ENCODE results near the gene PCDH12. TPM values are rescaled to one million over a fixed set of nuclear protein-coding genes. Genes with fewer than 3 reads are reported as not detected.

The PCDH12 gene
- total RNA-seq, 2 experiments from 2014 or later: 0.76 to 1.0 TPM

GRCh38 chr5:141922827-141923447 is 35.1 kb downstream of the PCDH12 start:
- ChIA-PET CTCF (interaction anchor here (1.5 to 3.5 kb wide), 4 partner anchors 38 to 229 kb away, joined by 3 to 11 read pairs (median 8); partner anchors contain the start of gene PCDH1), POLR2A (interaction anchor here (0.6 to 1.5 kb wide), 7 partner anchors 8 to 286 kb away, joined by 3 to 9 read pairs (median 4); partner anchors contain the start of genes FCHSD1, HDAC3, RELL2 and RNF14)

GRCh38 chr5:141920771-141921170 is 37.2 kb downstream of the PCDH12 start:
- ChIA-PET CTCF (interaction anchor here (3.1 kb wide), 1 partner anchor 42 kb away, joined by 9 read pairs; the partner anchor contains the start of gene PCDH1), POLR2A (no interaction called here)

- ChIA-PET CTCF (interaction anchor here (1.1 kb wide), 2 partner anchors 40 kb away, joined by 3 read pairs; no protein-coding TSS in a partner anchor), POLR2A (interaction anchor here (0.5 kb wide), 1 partner anchor 305 kb away, joined by 3 read pairs; no protein-coding TSS in a partner anchor)
Measured at GRCh38 chr5:141919218-141920119, 38.5 kb downstream of the PCDH12 start.

- CTCF ChIA-PET: interaction anchor here (0.6 kb wide), 1 partner anchor 215 kb away, joined by 4 read pairs; no protein-coding TSS in a partner anchor
- POLR2A ChIA-PET: no interaction called here
Measured at GRCh38 chr5:141917760-141918159, 40.2 kb downstream of the PCDH12 start.

- CTCF ChIA-PET: interaction anchor here (1.3 to 1.9 kb wide), 2 partner anchors 38 to 44 kb away, joined by 4 to 9 read pairs; partner anchors contain the start of gene PCDH1
- POLR2A ChIA-PET: interaction anchor here (0.6 kb wide), 1 partner anchor 1353 kb away, joined by 3 read pairs; no protein-coding TSS in a partner anchor
Measured at GRCh38 chr5:141916522-141916921, 41.5 kb downstream of the PCDH12 start.

- ChIA-PET CTCF (interaction anchor here (1.0 to 1.9 kb wide), 3 partner anchors 37 to 45 kb away, joined by 3 to 9 read pairs (median 4); partner anchors contain the start of gene PCDH1), POLR2A (interaction anchor here (0.6 kb wide), 1 partner anchor 1352 kb away, joined by 3 read pairs; no protein-coding TSS in a partner anchor)
Measured at GRCh38 chr5:141915881-141916336, 42.1 kb downstream of the PCDH12 start.

- ChIA-PET POLR2A (interaction anchor here (0.9 kb wide), 1 partner anchor 9 kb away, joined by 4 read pairs; the partner anchor contains the start of gene DELE1), CTCF (interaction anchor here (0.5 to 1.4 kb wide), 2 partner anchors 46 to 658 kb away, joined by 3 to 5 read pairs; no protein-coding TSS in a partner anchor)
Measured at GRCh38 chr5:141914797-141915196, 43.2 kb downstream of the PCDH12 start.

- ChIA-PET POLR2A (interaction anchor here (0.9 kb wide), 1 partner anchor 9 kb away, joined by 4 read pairs; the partner anchor contains the start of gene DELE1), CTCF (interaction anchor here (0.5 to 1.4 kb wide), 3 partner anchors 46 to 691 kb away, joined by 3 to 5 read pairs (median 3); no protein-coding TSS in a partner anchor)
Measured at GRCh38 chr5:141914199-141914743, 43.7 kb downstream of the PCDH12 start.

- ChIA-PET POLR2A (no interaction called here), CTCF (interaction anchor here (0.6 to 1.4 kb wide), 2 partner anchors 47 to 691 kb away, joined by 3 to 5 read pairs; no protein-coding TSS in a partner anchor)
Measured at GRCh38 chr5:141913560-141914198, 44.3 kb downstream of the PCDH12 start.

- POLR2A ChIA-PET: no interaction called here
- CTCF ChIA-PET: interaction anchor here (0.6 kb wide), 1 partner anchor 792 kb away, joined by 5 read pairs; no protein-coding TSS in a partner anchor
Measured at GRCh38 chr5:141910271-141910673, 47.7 kb downstream of the PCDH12 start.

- ChIA-PET POLR2A (no interaction called here), CTCF (no interaction called here)
Measured at GRCh38 chr5:141909212-141909611, 48.8 kb downstream of the PCDH12 start.

- ChIA-PET POLR2A (no interaction called here), CTCF (no interaction called here)
Measured at GRCh38 chr5:141908796-141909195, 49.2 kb downstream of the PCDH12 start.

GRCh38 chr5:141906972-141907371 is 51.0 kb downstream of the PCDH12 start:
- CTCF ChIA-PET: interaction anchor here (0.7 kb wide), 1 partner anchor 48 kb away, joined by 3 read pairs; no protein-coding TSS in a partner anchor

GRCh38 chr5:141906517-141906916 is 51.5 kb downstream of the PCDH12 start:
- CTCF ChIA-PET: interaction anchor here (0.7 to 1.9 kb wide), 3 partner anchors 27 to 108 kb away, joined by 3 to 7 read pairs (median 3); partner anchors contain the start of gene PCDH1

More at GRCh38 chr5:141906972-141907371, 51.0 kb downstream of the PCDH12 start:
- POLR2A ChIA-PET: no interaction called here

GRCh38 chr5:141904551-141904950 is 53.5 kb downstream of the PCDH12 start:
- POLR2A ChIA-PET: no interaction called here

More at GRCh38 chr5:141906517-141906916, 51.5 kb downstream of the PCDH12 start:
- POLR2A ChIA-PET: no interaction called here

GRCh38 chr5:141903261-141903660 is 54.7 kb downstream of the PCDH12 start:
- ChIA-PET POLR2A (no interaction called here), CTCF (no interaction called here)

More at GRCh38 chr5:141904551-141904950, 53.5 kb downstream of the PCDH12 start:
- CTCF ChIA-PET: interaction anchor here (2.0 kb wide), 1 partner anchor 14 kb away, joined by 6 read pairs; no protein-coding TSS in a partner anchor

GRCh38 chr5:141902015-141902814 is 55.8 kb downstream of the PCDH12 start:
- POLR2A ChIA-PET: no interaction called here
- CTCF ChIA-PET: no interaction called here
